Measurements from ENCODE around the gene GKN1. TPM values are rescaled to one million over a fixed set of nuclear protein-coding genes. Genes with fewer than 3 reads are reported as not detected.
A peak's percentile ranks its signal among the peaks of the same experiment; 100 is the strongest.

The GKN1 gene
- total RNA-seq, 4 donors from 2014 or later = 0.62 to 4.7 TPM; not detected in 2

DNA sequence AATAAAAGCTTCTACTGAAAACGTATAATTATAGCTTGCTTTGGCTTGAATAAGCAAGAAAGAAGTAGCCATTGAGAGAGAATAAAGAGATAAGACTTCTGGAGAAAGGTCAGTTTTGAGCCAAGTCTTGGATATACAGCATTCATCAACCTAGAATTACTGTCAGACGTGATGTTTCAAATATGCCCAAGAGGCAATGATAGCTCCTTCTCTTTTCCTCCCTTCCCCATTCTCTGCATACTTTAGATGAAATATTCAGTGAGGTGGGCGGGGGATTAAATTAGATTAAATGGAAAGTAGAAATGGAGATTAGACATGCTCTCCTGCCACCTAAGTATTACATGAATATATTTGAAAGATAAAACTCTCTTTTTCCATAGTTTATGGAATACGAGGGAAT is 47.3 kb downstream of the GKN1 start:
- WGBS, 2 donors (ENCODE audit: low coverage in 1 of 2) = 48 to 55% methylated on average over 4 of the region's 4 CpGs
- Histone ChIP-seq H3K27ac (no peak overlapping the region), H3K4me3 (no peak overlapping the region), H3K4me1 (peaks cover 2 to 97% (median 28%) of the 10 kb centered on the region in 3 donors), H3K9me3 (no peaks in the 10 kb centered on the region), H3K36me3 (no peaks in the 10 kb centered on the region), H3K27me3 (no peaks in the 10 kb centered on the region)
- no peak for ATAC-seq
- TF ChIP-seq POLR2A (IDR thresholded peaks at IDR 0.05) (no peak), EP300 (IDR thresholded peaks at IDR 0.05) (no peak), POLR2AphosphoS5 (IDR thresholded peaks at IDR 0.05) (no peak)
- TF ChIP-seq, protein P1, sequence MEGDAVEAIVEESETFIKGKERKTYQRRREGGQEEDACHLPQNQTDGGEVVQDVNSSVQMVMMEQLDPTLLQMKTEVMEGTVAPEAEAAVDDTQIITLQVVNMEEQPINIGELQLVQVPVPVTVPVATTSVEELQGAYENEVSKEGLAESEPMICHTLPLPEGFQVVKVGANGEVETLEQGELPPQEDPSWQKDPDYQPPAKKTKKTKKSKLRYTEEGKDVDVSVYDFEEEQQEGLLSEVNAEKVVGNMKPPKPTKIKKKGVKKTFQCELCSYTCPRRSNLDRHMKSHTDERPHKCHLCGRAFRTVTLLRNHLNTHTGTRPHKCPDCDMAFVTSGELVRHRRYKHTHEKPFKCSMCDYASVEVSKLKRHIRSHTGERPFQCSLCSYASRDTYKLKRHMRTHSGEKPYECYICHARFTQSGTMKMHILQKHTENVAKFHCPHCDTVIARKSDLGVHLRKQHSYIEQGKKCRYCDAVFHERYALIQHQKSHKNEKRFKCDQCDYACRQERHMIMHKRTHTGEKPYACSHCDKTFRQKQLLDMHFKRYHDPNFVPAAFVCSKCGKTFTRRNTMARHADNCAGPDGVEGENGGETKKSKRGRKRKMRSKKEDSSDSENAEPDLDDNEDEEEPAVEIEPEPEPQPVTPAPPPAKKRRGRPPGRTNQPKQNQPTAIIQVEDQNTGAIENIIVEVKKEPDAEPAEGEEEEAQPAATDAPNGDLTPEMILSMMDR (IDR thresholded peaks at IDR 0.05) = no peak

DNA sequence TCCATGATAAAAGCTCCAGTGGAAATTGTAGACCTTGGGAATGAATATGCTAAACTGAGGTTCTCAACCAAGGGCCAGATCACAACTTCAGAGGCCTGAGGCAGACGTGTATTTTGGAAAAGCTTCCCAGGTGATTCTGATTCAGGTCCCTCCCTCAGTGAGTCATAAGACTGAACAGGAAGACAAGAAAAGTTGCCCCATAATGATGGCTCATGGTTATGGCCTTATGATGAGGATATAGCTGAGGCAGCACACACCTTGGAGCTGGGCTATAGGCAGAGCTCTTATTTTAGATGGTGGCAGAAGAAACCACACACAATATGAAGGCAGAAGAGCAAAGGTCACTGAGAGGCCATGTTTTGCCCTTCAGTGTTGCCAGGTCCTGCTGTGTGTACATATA is 48.1 kb downstream of the GKN1 start:
- H3K4me3 ChIP-seq = no peak overlapping the region
- 100% methylated on average over 1 of the region's 1 CpG; no CpG with 5 or more reads in 1 of the 2 donors for WGBS, 2 donors (ENCODE audit: low coverage in 1 of 2)
- TF ChIP-seq POLR2AphosphoS5 (IDR thresholded peaks at IDR 0.05) = no peak
- no peak for TF ChIP-seq EP300 (IDR thresholded peaks at IDR 0.05)
- no peak for TF ChIP-seq POLR2A (IDR thresholded peaks at IDR 0.05)
- TF ChIP-seq, protein P1 (IDR thresholded peaks at IDR 0.05) = no peak
- H3K27me3 ChIP-seq = no peaks in the 10 kb centered on the region
- no peaks in the 10 kb centered on the region for H3K9me3 ChIP-seq
- H3K36me3 ChIP-seq = no peaks in the 10 kb centered on the region
- ATAC-seq = no peak
- peaks cover 2 to 94% (median 26%) of the 10 kb centered on the region in 3 donors for H3K4me1 ChIP-seq
- H3K27ac ChIP-seq = no peak overlapping the region

DNA sequence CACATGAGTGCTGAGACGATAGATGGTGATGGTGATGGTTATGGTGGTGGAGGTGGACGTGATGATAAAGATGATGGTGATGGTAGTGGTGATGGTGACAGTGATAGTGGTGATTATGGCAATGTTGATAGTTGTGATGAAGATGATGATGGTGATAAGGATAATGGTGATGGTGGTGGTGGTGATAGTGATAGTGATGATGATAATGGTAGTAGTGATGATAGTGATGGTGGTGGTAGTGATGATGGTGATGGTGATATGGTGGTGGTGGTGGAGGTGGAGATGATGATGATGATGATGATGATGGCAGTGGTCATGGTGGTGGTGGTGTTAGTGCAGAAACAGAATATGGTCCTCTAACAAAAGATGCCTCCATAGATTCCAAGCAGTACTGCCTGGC is 48.8 kb downstream of the GKN1 start:
- H3K27ac ChIP-seq = no peak overlapping the region
- H3K36me3 ChIP-seq = no peaks in the 10 kb centered on the region
- WGBS, 2 donors (ENCODE audit: low coverage in 1 of 2) = 91 to 100% methylated on average over 2 of the region's 2 CpGs
- TF ChIP-seq POLR2A (IDR thresholded peaks at IDR 0.05) (no peak), POLR2AphosphoS5 (IDR thresholded peaks at IDR 0.05) (no peak), EP300 (IDR thresholded peaks at IDR 0.05) (no peak)
- TF ChIP-seq, protein P1 (IDR thresholded peaks at IDR 0.05) = no peak
- H3K9me3 ChIP-seq = no peaks in the 10 kb centered on the region
- H3K4me1 ChIP-seq = peaks cover 2 to 87% (median 24%) of the 10 kb centered on the region in 3 donors
- no peaks in the 10 kb centered on the region for H3K27me3 ChIP-seq
- ATAC-seq = no peak
- H3K4me3 ChIP-seq = no peak overlapping the region

DNA sequence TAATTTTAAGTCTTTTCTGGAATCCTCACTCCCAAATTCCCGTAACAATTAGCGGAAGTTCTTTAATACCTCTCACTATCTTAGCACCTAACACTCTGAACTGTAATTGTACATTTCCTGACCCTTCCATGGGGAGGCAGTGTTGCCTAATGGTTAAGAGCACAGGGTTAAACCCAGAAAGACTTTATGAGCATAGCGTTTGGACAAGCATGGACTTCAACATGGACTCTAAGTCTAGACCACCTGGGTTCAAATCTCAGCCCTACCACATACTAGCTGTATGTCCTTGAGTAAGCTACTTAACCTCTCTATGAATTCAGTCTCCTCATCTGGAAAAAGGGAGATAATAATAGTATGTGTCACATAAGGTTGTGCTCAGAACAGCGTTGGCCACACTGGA is 51.6 kb downstream of the GKN1 start:
- WGBS, 2 donors (ENCODE audit: low coverage in 1 of 2) = 62 to 64% methylated on average over 3 to 4 of the region's 4 CpGs
- Histone ChIP-seq H3K4me1 (peaks cover 0 to 60% (median 11%) of the 10 kb centered on the region in 3 donors), H3K27ac (peak overlapping the region in 1 of 4 donors; percentile 29), H3K4me3 (no peak overlapping the region), H3K36me3 (no peaks in the 10 kb centered on the region), H3K27me3 (no peaks in the 10 kb centered on the region), H3K9me3 (no peaks in the 10 kb centered on the region)
- TF ChIP-seq, protein P1 (IDR thresholded peaks at IDR 0.05) = peak; percentile 24 to 63 (median 62)
- TF ChIP-seq POLR2AphosphoS5 (IDR thresholded peaks at IDR 0.05) = no peak
- ATAC-seq = peak; percentile 67

DNA sequence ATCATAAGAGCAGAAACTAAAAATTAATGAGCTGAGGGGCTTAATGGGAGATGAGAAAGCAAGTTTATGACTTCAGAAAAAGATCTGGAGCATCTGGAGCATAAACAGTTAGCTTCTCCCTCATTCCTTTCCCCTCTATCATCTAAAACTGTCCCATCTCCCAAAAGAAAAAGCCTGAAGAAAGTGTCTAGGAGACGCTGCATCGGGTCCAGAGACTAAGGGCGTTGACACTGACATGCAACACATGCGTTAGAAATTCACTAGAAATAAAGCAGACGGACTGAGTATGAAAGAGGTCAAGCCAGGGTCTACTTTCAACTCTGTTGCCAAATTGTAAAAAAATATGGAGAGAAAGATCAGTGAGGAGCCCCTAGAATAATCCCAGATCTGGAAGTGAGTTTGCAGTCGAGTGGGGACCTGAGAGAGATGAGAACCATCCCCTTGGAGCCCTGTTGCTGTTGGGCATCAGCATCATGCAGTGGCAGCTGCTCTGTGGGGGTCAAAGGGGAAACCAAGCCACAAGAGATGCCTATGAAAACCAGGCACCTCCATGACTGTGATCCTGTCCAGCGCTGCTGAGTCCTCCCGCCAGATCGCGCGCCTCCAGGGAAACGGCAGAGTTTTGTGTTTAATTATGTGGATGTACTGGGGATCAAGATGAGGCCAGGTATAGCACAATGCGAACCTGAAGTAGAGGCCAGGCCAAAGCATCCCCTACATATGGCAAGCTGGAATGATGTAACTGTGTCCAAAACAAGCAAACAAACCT is 52.4 kb downstream of the GKN1 start:
- no peak for ATAC-seq
- TF ChIP-seq EP300 (IDR thresholded peaks at IDR 0.05) (no peak), POLR2A (IDR thresholded peaks at IDR 0.05) (no peak), POLR2AphosphoS5 (IDR thresholded peaks at IDR 0.05) (no peak)
- TF ChIP-seq, protein P1 (IDR thresholded peaks at IDR 0.05) = no peak
- Histone ChIP-seq H3K27me3 (no peaks in the 10 kb centered on the region), H3K36me3 (no peaks in the 10 kb centered on the region), H3K27ac (peak overlapping the region in 1 of 4 donors; percentile 18), H3K4me3 (no peak overlapping the region), H3K9me3 (no peaks in the 10 kb centered on the region), H3K4me1 (peaks cover 4 to 60% (median 11%) of the 10 kb centered on the region in 3 donors)
- WGBS, 2 donors (ENCODE audit: low coverage in 1 of 2) = 79 to 81% methylated on average over 6 to 11 of the region's 13 CpGs

All from gastroesophageal sphincter (tissue), 4 donors.